HT1080 (cell line): ENCODE measurements around the gene ITGB5. TPM values are rescaled to one million over a fixed set of nuclear protein-coding genes. Genes with fewer than 3 reads are reported as not detected.
"Not testable (repeated sequence)": the region's sequence is repeated elsewhere in the genome, so short reads cannot be mapped to it uniquely, and the experiment has no call there.

ENCODE experiments used
- DNase-seq: peaks from one replicate; pipeline ENCODE4 v3.0.0-alpha.2; 2015; ENCODE audit warnings: low read depth
- total RNA-seq: library from RNA; depleted of rRNA; stranded (reverse); fragments of >200 nt; shearing (Covaris generic); gene quantifications from 2 replicates; pipeline ENCODE4 v1.2.3, GENCODE V29; 2014

Gene ITGB5
- total RNA-seq, 1 experiment from 2014 or later = 185 TPM

DNA sequence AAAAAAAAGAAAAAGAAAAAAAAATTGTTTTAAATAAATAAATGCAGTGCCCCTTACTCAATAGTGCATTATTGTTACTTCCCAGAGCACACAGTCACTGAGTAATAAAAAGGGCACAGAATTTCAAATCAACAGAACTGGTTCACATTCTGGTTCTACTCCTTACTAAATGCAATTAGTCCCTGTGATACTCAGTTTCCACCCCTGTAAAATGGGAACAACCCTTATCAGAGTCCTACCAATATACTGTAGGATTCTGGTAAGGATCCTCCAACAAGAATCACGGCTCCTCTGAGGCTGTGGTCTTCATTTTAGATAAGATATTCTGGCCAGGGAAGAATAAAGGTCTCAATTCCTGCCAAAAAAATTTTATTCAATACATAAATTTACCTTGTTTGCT lies 50.7 kb downstream of the ITGB5 start:
- DNase-seq = no peak

DNA sequence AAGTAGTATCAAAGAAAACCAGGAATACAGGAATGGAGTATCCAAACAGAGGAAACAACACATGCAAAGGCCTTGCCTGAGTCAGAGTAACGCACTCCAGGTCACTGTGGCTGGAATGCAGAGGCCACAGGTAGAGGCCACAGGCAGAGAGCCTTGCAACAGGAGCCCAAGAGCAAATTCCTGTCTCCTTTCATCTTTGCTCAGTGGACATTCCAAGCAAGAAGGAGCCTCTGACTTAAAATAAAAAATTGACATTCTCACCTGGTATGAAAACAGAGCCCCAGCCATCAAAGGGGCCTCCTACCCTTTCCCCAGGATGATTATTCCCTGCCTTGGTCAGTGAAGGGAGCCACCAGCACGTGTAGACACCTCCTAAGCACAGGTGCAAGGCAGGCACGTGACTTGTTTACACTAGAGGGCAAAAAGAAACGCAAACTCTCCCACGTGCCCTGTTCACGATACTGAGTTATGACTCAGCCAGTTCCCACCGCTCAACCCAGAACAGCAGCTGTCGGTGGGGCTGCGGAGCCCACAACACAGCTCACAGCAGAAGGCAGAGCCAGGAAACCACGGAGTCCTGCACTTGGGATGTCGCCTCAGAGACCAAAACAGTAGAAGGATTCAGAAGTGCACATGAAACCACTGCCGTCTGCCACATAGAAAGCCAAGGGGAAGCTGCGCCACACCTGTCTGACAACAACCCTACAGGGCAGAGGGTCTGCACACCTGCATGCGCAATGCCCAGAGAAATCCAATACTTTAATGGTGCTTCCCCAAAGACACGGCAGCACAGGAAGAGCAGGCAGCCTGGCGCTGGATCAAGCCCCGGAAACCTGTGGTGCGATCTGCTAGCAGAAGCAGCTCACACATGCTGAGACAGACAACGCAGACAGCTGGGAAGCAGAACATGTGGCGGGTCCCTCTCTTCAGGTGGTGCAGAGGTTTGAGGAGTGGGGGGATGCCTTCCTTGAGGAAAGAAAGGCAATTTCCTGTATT lies 52.1 kb downstream of the ITGB5 start:
- peak; percentile 97 for DNase-seq

DNA sequence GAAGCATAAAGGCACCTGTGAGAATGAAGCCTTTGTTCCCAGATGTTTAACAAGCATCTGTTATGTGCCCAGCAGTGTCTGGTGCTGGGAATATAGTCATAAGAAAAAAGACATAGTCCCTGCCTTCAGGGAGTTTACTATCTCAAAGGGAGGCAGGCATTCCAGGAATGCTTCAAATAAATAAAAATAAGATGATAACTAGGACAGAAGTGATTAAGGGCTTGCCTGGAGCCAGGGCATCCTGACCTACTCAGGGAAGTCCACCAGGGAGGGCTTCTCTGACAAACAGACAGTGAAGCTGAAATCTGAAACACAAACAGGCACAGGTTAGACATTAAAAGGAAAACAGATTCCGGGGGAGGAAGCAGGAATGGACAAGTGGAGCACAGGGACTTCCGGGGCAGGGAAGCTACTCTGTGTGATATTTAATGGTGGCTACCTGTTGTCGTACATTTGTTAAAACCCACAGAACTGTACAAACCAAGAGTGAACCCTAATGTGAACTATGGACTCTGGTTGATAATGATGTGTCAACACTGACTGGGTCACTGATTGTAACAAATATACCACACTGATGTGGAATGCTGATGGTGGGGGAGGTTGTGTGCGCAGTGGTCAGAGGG lies 53.3 kb downstream of the ITGB5 start:
- no peak for DNase-seq

DNA sequence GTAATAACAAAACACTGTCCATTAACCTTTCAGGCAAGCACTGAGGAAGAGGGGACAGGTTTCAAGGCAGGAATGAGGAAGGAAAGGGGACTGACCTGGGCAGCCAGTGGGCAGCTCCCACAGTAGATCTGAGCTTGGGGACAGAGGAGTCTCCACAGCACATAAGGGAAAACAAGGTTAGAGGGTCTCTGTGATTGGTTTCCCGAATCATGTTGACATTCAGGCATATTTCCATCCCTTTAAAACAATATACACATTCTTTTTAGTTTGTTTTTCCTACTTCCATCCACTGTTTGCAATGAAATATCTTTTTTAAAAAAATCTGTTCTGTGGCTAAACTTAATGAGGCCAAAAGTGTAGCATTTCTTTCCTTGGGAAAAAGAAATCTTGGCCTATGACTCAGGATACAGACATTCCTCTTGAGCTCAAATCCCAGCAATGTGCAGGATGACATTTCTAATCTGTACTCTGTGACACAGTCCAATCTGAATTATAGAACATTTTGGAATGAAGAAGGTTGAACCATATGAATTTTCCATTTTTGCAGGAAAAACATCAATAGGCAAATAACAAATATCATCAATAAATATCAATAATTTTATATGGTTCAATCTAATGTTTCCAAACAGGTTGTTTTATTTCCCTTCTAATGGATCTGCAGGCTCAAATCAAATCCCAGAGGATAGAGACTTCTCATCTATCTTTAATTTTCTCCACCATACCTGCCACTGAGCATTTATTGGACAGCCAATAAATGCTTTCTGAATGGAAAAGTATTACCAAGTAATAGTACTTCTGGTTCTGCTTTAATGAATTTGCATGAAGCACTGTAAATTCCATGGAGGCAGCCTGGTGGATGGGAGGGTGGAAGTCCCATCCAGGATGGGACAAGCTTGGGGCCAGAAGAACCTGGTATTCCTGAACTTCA lies 54.1 kb downstream of the ITGB5 start:
- peak; percentile 89 for DNase-seq

DNA sequence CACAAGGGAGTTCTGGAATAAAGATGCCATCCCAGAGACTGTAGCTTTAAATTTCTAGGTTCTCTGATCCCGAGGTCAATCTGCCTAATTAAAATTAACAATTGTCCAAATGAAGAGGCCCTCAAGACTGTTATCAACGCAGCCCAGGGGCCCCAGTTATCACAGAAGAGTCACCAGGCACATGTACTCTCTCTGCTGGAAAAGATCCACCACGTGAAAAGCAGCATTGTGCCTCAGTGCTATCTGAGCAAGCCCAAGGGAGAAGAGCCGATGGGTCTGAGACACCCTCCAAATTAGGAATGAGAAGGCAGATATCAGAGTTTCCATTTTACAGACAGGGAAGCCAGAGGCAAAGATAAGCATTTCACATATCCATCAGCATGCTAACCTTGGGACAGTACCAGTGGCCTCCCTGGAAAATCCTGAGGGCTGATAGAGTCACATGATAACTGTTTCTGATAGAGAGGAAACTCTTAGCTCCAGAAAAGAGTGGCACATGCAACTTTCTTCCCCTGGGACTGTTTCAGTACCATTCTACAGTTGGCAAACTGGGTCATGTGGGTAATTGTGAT lies 55.5 kb downstream of the ITGB5 start:
- no peak for DNase-seq

DNA sequence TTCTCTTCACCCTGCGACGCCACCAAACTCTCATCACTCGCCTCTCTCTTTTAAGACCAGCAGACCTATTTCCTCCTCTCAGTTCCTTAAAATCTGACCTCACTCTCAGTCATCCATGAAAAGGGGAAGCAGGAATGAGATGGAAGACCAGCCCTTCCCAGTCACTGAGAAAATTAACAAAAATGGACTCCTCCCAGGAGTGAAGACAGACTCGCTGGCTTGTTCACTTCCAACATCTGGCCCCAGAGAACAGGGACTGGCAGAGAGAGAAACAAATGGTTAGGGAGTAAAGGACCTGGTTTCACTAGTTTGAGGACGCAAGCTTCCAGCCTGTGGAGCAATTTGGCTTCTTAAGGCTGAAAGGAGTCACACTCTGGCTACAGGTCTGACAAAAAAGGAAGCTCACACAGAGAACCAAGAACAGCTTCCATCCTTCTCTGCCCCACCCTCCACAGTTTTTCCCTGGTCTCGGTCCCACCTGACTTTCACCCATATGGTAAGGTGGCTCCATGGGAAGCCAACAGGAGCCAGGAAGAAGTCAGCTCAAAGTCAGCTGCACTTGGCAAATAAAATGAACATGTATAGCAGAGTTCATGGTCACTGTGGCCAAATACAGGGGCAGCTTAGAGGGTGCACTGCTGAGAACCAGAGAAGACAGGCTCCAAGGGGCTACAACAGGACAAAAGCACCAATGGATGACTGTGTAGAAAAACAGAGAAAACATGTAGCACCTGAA lies 57.2 kb downstream of the ITGB5 start:
- no peak for DNase-seq

DNA sequence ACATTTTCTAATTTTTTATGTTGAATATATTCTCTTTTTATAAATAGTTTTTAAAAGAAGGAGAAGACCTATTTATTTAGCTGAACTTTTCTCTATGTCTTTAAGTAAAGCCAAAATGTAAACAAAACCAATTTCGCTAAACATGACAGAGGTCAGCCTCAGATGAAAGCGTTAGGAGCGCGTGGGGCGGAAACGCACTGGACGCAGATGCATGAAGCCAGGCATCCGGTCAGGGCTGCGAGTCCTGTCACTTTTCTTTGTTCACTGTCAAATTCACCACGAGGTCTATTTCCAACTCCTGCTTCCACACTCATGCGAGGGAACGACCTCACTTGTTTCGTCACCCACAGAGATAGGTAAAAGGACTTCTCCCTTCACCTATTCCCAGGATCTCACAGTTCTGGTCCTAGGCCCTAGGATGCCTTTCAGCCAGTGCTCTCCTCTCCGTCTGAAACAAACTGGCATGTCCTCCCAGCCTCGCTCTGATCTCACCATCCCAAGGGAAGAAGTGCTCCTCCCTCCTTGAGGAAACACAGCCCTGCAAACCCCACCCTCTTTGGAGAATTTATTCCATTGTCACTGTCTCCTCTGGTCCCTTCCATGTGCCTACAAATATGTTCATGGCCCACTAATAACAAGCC lies 57.9 kb downstream of the ITGB5 start:
- DNase-seq = no peak

DNA sequence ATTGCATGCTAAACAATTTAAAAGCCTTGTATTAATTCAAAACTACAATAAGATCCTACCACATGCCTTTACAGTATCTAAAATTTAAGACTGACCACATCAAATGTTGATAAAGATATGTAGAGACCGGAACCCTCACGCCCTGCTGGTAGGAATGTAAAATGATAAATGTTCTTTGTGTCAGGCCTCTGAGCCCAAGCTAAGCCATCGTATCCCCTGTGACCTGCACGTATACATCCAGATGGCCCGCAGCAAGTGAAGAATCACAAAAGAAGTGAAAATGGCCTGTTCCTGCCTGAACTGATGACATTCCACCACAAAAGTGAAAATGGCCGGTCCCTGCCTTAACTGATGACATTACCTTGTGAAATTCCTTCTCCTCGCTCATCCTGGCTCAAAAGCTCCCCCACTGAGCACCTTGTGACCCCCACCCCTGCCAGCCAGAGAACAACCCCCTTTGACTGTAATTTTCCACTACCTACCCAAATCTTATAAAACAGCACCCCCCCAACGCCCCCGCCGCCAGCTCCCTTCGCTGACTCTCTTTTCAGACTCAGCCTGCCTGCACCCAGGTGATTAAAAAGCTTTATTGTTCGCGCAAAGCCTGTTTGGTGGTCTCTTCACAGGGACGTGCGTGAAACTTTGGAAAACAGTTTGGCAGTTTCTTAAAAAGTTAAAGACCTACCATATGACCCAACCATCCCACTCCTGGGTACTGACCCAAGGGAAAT lies 59.5 kb downstream of the ITGB5 start:
- not testable (repeated sequence) for DNase-seq

DNA sequence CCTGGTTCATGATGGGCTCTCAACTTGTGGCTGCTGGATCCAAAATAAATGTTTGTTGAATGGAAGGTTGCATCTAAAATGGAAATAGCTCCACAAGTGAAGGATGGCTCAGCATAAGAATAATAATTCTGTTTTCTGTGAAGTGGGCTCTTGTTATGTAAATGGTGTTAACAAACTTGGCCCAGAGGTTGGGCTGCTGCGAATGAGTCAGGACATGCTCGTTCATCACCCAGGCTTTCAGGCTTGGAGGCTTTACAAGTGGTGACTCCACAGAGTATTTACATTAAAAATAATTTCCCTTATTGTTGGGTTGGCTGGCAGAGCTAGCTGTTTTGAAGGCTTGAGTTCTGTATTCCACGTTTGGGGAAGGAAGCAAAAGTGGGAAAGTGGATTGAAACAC lies 60.5 kb downstream of the ITGB5 start:
- DNase-seq = peak; percentile 81

DNA sequence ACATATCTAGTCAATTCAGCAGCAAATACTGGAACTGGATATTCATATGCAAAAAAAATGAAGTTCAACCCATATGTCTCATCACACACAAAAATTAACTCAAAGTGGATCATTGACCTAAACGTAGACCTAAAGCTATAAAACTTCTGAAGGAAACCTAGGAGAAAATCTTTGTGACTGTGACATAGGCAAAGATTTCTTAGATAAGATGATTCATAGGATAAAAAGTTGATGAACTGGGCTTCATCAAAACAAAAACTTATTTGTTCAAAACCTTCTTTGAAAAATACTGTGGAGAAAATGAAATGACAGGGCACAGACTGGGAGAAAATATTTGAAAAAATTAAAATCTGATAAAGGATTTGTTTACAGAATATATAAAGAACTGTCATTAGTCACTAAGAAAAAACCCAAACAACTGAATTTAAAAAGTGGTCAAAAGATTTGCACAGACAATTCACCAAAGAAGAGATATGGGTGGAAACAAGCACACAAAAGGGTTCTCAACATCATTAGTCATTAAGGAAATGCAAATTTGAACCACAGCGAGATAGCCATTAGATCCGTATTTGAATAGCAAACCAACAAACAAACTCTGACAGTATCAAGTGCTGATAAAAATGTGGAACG lies 62.8 kb downstream of the ITGB5 start:
- no peak for DNase-seq

DNA sequence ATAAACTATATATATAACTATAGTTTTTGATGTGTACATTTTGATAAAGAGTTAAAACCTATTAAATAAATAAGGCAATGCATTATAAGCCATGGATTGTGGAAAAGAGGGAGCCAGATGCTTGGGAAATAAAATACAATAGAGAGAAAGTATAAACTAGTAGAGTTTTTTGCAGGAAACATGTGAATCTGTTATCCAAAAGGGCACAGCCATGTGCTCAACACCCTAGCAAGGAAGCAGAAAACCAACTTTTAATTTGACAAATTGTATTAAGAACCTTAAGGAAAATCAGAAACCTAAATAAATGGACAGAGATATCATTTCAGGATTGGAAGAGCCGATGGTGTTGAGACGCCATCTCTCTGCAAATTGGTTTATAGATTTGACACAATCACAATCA lies 63.5 kb downstream of the ITGB5 start:
- no peak for DNase-seq

DNA sequence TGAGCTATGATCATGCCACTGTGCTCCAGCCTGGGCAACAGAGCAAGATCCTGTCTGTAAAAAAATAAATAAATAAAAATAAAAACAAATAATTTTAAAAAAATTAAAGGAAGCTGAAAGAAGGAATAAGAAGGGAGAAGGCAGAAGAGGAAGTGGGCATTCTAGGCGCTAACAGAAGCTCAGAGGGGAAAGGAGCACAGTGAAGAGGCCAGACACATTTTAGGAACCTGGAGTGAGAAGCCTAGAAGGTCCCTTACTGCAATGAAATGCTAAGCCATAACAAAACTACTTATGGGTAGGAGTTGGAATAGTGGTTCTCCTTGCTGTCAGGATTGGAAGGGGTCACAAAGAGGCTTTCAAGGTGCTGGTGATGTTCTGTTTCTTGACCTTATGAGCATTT lies 64.0 kb downstream of the ITGB5 start:
- DNase-seq = no peak

DNA sequence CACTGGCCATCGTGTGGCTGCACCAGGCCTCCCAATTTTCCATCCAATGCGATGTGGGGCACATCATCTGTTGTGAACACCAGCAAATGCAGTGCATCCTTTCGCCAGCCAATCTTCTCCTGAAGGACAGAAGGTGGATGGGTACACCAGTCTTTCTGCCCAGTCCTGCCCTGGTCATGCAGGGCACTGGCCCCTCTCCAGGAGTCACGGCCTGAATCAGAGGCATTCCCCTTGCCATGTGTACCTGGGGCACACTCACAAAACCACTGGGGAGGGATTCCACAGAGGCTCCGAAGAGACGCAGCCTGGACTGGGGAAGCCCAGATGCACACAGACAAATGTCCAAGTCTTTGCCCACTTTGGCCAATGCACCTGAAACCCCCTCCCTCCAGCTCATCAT lies 65.8 kb downstream of the ITGB5 start:
- no peak for DNase-seq

DNA sequence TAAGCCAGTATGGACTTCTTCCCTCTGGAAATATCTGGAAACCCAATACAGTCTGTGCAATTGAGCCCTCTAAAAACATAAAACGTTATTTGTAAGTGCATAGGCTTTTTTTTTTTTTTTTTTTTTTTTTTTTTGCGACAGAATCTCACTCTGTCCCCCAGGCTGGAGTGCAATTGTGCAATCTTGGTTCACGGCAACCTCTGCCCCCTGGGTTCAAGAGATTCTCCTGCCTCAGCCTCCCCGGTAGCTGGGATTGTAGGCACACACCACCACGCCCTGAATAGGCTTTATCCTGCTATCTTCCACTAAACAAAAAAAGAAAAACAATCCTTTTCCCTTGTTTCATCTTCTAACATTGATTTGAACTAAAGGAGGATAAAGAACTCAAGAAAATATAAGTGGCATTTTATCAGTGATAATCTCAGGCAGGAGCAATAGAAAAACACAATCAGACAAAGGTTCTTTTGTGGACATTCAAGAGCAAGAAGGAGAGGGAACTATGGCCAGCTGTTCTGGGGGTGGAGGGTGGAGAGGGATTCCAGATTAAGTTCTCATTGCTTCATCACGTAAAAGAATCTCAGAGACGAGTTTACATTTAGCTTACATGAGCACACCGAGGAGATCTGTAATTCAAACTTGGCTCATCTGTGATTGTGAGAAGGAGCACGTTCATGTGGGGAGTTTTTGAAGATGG lies 68.6 kb downstream of the ITGB5 start:
- no peak for DNase-seq

DNA sequence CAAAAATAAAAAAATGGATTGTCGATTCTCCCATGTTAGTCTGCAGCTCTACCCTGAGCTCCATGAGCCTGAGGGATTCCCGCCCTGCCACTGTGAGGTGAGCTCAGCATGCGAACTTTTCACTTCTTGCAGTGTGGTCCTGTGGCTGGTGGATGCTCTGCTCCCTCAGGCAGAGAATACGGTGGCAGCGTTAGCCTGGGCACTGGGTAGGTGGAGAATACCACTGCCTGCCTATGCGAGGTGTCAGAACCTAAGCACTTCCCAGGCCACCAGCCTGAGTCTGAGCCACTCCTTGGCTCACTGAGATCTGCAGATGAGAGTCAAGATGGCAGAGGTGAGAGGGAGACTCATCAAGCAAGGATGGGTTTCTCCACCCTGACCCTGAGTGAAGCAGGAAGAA lies 70.1 kb downstream of the ITGB5 start:
- no peak for DNase-seq

DNA sequence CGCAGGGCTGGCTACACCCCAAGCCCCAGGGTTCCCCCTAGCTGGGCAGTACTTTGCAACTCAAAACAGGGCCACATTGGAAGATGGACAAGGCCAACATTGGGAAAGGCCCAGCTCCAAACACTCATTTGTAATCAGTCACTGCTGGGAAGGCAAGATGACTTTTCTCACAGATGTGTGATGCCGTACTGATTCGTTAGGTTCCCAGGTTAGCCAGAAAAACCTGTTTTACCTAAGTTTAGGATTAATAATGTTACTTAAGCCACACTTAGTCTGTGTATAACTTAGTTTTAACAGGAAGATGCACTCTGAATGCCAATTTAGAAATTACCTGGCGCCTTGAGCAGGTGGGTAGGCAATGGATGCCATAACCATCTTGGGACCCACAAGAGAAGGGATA lies 71.0 kb downstream of the ITGB5 start:
- no peak for DNase-seq

DNA sequence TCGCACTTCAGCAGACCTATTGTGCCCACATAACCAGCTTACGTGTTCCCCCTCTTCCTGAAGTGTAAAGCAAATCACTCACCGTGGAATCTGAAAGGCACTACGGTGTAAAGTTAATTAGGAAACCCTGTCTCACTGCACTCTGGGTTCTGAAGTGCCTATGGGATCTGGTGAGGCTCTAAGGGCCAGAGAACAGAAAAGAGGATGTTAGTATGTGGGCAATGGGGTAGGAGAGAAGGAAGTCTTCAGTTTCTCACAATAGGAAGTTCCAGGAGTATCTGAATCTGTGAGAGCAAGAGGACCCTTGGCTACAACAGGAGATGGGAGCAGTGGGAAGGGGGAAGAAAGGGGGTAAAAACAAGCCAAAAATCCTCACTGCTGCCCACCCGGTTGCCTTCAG lies 71.4 kb downstream of the ITGB5 start:
- DNase-seq = no peak
